Choroid plexus epithelial cell (primary cell): ENCODE data around the gene TRIM46.
"Not testable (repeated sequence)": the region's sequence is repeated elsewhere in the genome, so short reads cannot be mapped to it uniquely, and the experiment has no call there.

Source experiments
- DNase-seq: peaks from one replicate; pipeline ENCODE4 v3.0.0-alpha.2; 2010; ENCODE audit warnings: low read depth
- H3K4me3 ChIP-seq: 2 replicates; pipeline ENCODE4 v1.5.1; 2011; ENCODE audit warnings: low read depth, mild to moderate bottlenecking, control low read depth, low read length, moderate library complexity
- TF ChIP-seq, protein P1 (sequence below): conservative IDR thresholded peaks from 2 replicates; pipeline ENCODE4 v1.5.1; 2011; ENCODE audit warnings: low read depth, mild to moderate bottlenecking, control low read depth, inconsistent platforms, low read length, moderate library complexity

TRIM46 gene

DNA sequence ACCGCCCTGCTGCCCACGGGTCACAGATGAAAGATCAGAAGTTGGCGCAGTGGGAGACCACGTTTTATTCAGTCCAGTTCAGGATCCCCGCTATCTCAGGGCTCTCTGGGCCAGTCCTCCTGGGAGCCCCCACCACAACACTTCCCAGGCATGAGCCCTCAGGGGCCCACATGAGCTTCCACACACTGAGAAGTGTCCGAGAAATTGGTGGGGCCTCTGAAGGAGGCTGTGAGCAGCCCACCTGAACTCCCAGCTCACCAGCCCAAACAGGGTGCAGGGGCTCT, 12.1 kb downstream of the TRIM46 start:
- H3K4me3 ChIP-seq, result no peak overlapping the region
- TF ChIP-seq, protein P1, sequence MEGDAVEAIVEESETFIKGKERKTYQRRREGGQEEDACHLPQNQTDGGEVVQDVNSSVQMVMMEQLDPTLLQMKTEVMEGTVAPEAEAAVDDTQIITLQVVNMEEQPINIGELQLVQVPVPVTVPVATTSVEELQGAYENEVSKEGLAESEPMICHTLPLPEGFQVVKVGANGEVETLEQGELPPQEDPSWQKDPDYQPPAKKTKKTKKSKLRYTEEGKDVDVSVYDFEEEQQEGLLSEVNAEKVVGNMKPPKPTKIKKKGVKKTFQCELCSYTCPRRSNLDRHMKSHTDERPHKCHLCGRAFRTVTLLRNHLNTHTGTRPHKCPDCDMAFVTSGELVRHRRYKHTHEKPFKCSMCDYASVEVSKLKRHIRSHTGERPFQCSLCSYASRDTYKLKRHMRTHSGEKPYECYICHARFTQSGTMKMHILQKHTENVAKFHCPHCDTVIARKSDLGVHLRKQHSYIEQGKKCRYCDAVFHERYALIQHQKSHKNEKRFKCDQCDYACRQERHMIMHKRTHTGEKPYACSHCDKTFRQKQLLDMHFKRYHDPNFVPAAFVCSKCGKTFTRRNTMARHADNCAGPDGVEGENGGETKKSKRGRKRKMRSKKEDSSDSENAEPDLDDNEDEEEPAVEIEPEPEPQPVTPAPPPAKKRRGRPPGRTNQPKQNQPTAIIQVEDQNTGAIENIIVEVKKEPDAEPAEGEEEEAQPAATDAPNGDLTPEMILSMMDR, result no peak
- no peak for DNase-seq

DNA sequence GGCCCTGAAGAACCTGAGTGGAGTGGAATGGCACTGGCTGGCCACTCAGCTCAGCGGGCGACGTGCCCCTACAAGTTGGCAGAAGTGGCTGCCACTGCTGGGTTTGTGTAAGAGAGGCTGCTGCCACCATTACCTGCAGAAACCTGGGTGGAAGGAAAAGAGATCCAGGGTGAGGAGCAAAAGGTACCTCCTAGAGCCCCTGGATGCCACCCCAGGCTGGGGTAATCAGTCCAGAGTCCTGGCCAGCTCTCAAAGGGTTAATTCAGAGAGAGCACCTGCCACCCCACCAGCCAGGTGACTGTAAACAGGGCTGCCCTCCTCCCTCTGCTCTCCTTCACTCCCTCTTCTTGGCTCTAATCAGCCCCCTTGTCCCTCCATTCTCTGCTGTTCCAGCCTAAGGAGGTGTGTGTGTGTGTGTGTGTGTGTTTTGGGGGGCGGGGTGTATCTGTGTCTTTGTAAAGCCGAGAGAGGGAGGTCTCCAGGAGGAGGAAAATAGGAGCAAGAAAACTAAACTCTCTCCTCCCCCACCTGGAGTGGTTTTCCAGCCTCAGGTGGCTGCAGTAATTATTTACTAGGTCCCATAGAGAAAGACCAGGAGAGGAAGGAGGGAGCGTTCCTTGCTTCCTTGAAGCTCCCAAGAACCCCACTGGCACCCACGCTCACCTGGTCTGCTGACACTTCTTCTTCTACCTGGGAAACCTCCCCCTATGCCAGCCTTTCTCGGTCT, 12.6 kb downstream of the TRIM46 start:
- H3K4me3 ChIP-seq, result no peak overlapping the region
- TF ChIP-seq, protein P1, result no peak
- no peak for DNase-seq

DNA sequence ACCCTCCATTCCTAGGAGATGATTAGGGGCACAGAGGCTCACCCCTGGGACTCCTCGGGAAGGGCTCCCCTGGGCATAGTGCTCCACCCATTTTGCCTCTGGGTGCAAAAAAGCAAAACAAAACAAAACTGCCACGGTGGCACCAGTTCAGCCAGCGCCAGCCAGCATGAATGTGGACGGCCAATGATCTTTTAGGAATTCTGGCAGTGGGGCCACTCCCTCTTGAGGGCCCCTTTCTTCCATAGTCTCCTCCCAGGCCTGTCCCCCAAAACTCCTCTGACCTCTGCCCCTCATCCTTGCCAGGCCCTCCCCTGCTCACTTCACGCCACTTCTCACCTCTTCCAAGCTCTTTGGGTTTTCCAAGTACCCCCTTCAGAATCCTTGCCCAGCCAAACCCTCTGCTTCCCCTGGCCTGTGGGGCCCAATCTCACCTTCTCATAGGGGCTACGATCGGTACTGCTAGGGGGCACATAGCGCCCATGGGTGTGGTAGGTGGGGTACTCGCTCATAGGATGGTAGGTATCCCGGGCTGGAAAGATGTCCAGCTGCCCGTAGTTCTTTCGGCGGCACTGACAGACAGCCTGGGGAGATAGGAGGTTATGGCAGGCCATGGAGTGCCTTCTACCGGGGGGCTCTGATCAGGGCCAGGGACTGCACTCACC, 13.3 kb downstream of the TRIM46 start:
- no peak overlapping the region for H3K4me3 ChIP-seq
- TF ChIP-seq, protein P1, result no peak
- no peak for DNase-seq

DNA sequence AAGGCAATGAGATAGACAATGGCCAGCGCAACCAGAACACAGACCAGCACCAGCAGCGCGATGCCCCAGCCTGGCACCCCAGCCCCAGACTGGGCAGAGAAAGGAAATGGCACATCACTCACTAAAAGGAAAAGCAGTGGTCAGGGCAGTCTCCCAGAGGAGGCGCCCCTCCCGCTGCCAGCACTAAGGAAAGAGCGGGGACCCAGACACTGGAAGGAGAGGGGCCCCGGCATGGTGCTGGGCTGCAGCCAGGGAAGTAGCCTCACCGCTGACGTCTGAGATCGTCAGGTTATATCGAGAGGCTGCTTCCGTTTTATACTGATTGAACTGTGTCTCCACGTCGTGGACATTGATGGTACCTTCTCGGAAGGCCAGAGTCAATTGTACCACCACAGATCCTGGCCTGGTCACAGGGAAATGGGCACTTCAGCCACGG, 13.8 kb downstream of the TRIM46 start:
- no peak overlapping the region for H3K4me3 ChIP-seq
- TF ChIP-seq, protein P1, result no peak
- DNase-seq, result no peak

DNA sequence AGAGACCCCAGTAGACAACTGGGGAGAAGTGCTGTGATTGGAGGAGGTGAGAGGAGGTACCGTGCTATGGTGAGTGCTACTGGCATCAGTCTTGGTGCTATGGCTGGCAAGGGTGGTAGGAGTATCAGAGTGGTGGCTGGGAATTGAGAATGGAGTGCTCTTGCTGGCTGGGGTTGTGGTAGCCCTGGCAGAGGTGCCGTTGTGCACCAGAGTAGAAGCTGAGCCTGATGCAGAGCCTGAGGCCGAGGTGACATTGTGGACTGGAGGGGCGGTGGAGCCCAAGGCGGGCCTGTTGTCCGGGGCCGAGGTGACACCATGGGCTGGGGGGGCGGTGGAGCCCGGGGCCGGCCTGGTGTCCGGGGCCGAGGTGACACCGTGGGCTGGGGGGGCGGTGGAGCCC, 14.6 kb downstream of the TRIM46 start:
- H3K4me3 ChIP-seq, result no peak overlapping the region
- TF ChIP-seq, protein P1, result no peak
- no peak for DNase-seq

DNA sequence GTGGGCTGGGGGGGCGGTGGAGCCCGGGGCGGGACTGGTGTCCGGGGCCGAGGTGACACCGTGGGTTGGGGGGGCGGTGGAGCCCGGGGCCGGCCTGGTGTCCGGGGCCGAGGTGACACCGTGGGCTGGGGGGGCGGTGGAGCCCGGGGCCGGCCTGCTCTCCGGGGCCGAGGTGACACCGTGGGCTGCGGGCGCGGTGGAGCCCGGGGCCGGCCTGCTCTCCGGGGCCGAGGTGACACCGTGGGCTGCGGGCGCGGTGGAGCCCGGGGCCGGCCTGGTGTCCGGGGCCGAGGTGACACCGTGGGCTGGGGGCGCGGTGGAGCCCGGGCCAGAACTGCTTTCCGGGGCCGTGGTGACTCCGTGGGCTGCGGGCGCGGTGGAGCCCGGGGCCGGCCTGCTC, 16.3 kb downstream of the TRIM46 start:
- DNase-seq, H3K4me3 ChIP-seq: not testable (repeated sequence)

DNA sequence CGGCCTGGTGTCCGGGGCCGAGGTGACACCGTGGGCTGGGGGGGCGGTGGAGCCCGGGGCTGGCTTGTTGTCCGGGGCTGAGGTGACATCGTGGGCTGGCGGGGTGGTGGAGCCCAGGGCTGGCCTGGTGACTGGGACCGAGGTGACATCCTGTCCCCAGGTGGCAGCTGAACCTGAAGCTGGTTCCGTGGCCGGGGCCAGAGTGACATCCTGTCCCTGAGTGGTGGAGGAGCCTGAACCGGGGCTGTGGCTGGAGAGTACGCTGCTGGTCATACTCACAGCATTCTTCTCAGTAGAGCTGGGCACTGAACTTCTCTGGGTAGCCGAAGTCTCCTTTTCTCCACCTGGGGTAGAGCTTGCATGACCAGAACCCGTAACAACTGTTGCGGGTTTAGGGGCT, 18.3 kb downstream of the TRIM46 start:
- no peak for DNase-seq

More for the DNA sequence above, 18.3 kb downstream of the TRIM46 start:
- TF ChIP-seq, protein P1, result no peak
- no peak overlapping the region for H3K4me3 ChIP-seq
